ENCODE data around the gene SMAD6.

Gene SMAD6

GRCh38 chr15:66775127-66776105 lies 73.4 kb downstream of the SMAD6 start:
- no peak for DNase-seq (ENCODE audit: low read depth in 2 of 2)

GRCh38 chr15:66777054-66777453 lies 75.0 kb downstream of the SMAD6 start:
- DNase-seq (ENCODE audit: low read depth in 2 of 2): no peak

- no peak for DNase-seq (ENCODE audit: low read depth in 2 of 2)
Observed at GRCh38 chr15:66777596-66778313, 75.7 kb downstream of the SMAD6 start.

- no peak for DNase-seq (ENCODE audit: low read depth in 2 of 2)
Observed at GRCh38 chr15:66778314-66778665, 76.3 kb downstream of the SMAD6 start.

- DNase-seq (ENCODE audit: low read depth in 2 of 2): no peak
Observed at GRCh38 chr15:66778716-66779115, 76.7 kb downstream of the SMAD6 start.

- no peak for DNase-seq (ENCODE audit: low read depth in 2 of 2)
Observed at GRCh38 chr15:66779331-66780009, 77.4 kb downstream of the SMAD6 start.

- DNase-seq (ENCODE audit: low read depth in 2 of 2): no peak
Observed at GRCh38 chr15:66780172-66780972, 78.3 kb downstream of the SMAD6 start.

- DNase-seq (ENCODE audit: low read depth in 2 of 2): no peak
Observed at GRCh38 chr15:66780973-66781718, 79.1 kb downstream of the SMAD6 start.

- no peak for DNase-seq (ENCODE audit: low read depth in 2 of 2)
Observed at GRCh38 chr15:66782785-66783184, 80.7 kb downstream of the SMAD6 start.

GRCh38 chr15:66783314-66783713 lies 81.3 kb downstream of the SMAD6 start:
- DNase-seq (ENCODE audit: low read depth in 2 of 2): no peak

GRCh38 chr15:66783725-66784124 lies 81.7 kb downstream of the SMAD6 start:
- no peak for DNase-seq (ENCODE audit: low read depth in 2 of 2)

- no peak for DNase-seq (ENCODE audit: low read depth in 2 of 2)
Observed at GRCh38 chr15:66784174-66784573, 82.1 kb downstream of the SMAD6 start.

- DNase-seq (ENCODE audit: low read depth in 2 of 2): no peak
Observed at GRCh38 chr15:66785637-66786036, 83.6 kb downstream of the SMAD6 start.

GRCh38 chr15:66786222-66786621 lies 84.2 kb downstream of the SMAD6 start:
- DNase-seq (ENCODE audit: low read depth in 2 of 2): no peak

- DNase-seq (ENCODE audit: low read depth in 2 of 2): no peak
Observed at GRCh38 chr15:66786708-66787488, 84.9 kb downstream of the SMAD6 start.

- DNase-seq (ENCODE audit: low read depth in 2 of 2): no peak
Observed at GRCh38 chr15:66787489-66787871, 85.4 kb downstream of the SMAD6 start.

GRCh38 chr15:66788024-66788423 lies 86.0 kb downstream of the SMAD6 start:
- no peak for DNase-seq (ENCODE audit: low read depth in 2 of 2)

- DNase-seq (ENCODE audit: low read depth in 2 of 2): no peak
Observed at GRCh38 chr15:66789029-66790025, 87.3 kb downstream of the SMAD6 start.

- no peak for DNase-seq (ENCODE audit: low read depth in 2 of 2)
Observed at GRCh38 chr15:66795851-66796250, 93.8 kb downstream of the SMAD6 start.
